Activated naive CD4-positive, alpha-beta T cell treated with anti-CD3 and anti-CD28 coated beads for 36 hours (primary cell): ENCODE data around the gene GPATCH2. TPM values are rescaled to one million over a fixed set of nuclear protein-coding genes. Genes with fewer than 3 reads are reported as not detected.

Source experiments
- CTCF ChIA-PET: fragments of 350-600 bp; sonication (Branson Sonifier 250); formaldehyde crosslinking; loops from one replicate; lab custom pipeline; 2021; ENCODE audit warnings: antibody characterized with exemption; lab: Charles Lee
- DNase-seq: peaks from one replicate; pipeline ENCODE4 v3.0.0-alpha.2; 2020
- H3K27ac Mint-ChIP-seq: one replicate; pipeline ENCODE4 v1.8.0; 2021; ENCODE audit warnings: mild to moderate bottlenecking, mixed read lengths
- H3K27me3 Mint-ChIP-seq: one replicate; pipeline ENCODE4 v1.8.0; 2021; ENCODE audit warnings: low read depth, mixed read lengths
- H3K36me3 Mint-ChIP-seq: one replicate; pipeline ENCODE4 v1.8.0; 2021; ENCODE audit warnings: low read depth, mixed read lengths
- H3K4me1 Mint-ChIP-seq: one replicate; pipeline ENCODE4 v1.8.0; 2021; ENCODE audit warnings: low read depth, mixed read lengths
- H3K4me3 Mint-ChIP-seq: one replicate; pipeline ENCODE4 v1.8.0; 2021; ENCODE audit warnings: mild to moderate bottlenecking, moderate library complexity, mixed read lengths
- H3K9me3 Mint-ChIP-seq: one replicate; pipeline ENCODE4 v1.8.0; 2021; ENCODE audit warnings: mixed read lengths
- intact Hi-C: fragments of 100-400 bp; cut with micrococcal nuclease; formaldehyde crosslinking; loops from one replicate; pipeline ENCODE4 v1.15.1; 2023
- total RNA-seq, 2 experiments: library from RNA; stranded (reverse); gene quantifications; one replicate each; pipeline ENCODE4 v1.2.3, GENCODE V29; 2021

Gene GPATCH2
- total RNA-seq, 2 experiments from 2014 or later = 4.8 to 6.2 TPM

GRCh38 chr1:217498209-217498608 is 132.7 kb downstream of the GPATCH2 start:
- DNase-seq = no peak
- H3K27me3 Mint-ChIP-seq = no peaks in the 10 kb centered on the region
- H3K4me1 Mint-ChIP-seq = peaks cover 5% of the 10 kb centered on the region
- no peaks in the 10 kb centered on the region for H3K9me3 Mint-ChIP-seq
- no peak overlapping the region for H3K4me3 Mint-ChIP-seq
- intact Hi-C loops = no loop called here
- CTCF ChIA-PET = no interaction called here
- H3K36me3 Mint-ChIP-seq = peaks cover 18% of the 10 kb centered on the region
- no peak overlapping the region for H3K27ac Mint-ChIP-seq

GRCh38 chr1:217495249-217495648 is 135.6 kb downstream of the GPATCH2 start:
- no peaks in the 10 kb centered on the region for H3K9me3 Mint-ChIP-seq
- peaks cover 5% of the 10 kb centered on the region for H3K4me1 Mint-ChIP-seq
- no peak for DNase-seq
- CTCF ChIA-PET = no interaction called here
- H3K27me3 Mint-ChIP-seq = no peaks in the 10 kb centered on the region
- H3K36me3 Mint-ChIP-seq = peaks cover 24% of the 10 kb centered on the region
- H3K27ac Mint-ChIP-seq = peak overlapping the region; percentile 36
- H3K4me3 Mint-ChIP-seq = no peak overlapping the region
- intact Hi-C loops = loop anchor here (1.0 kb wide), 1 partner anchor 13 kb away; no protein-coding TSS in a partner anchor

GRCh38 chr1:217494767-217495166 is 136.1 kb downstream of the GPATCH2 start:
- Mint-ChIP-seq H3K4me3 (no peak overlapping the region), H3K4me1 (peaks cover 5% of the 10 kb centered on the region), H3K9me3 (no peaks in the 10 kb centered on the region), H3K27me3 (no peaks in the 10 kb centered on the region), H3K36me3 (peaks cover 27% of the 10 kb centered on the region), H3K27ac (no peak overlapping the region)
- DNase-seq = no peak
- intact Hi-C loops = loop anchor here (1.0 kb wide), 1 partner anchor 12 kb away; no protein-coding TSS in a partner anchor
- CTCF ChIA-PET = interaction anchor here (0.6 kb wide), 1 partner anchor 794 kb away, joined by 3 read pairs; no protein-coding TSS in a partner anchor

GRCh38 chr1:217493290-217493689 is 137.6 kb downstream of the GPATCH2 start:
- Mint-ChIP-seq H3K4me1 (peaks cover 5% of the 10 kb centered on the region), H3K27me3 (no peaks in the 10 kb centered on the region), H3K36me3 (peaks cover 28% of the 10 kb centered on the region), H3K9me3 (no peaks in the 10 kb centered on the region), H3K27ac (no peak overlapping the region), H3K4me3 (no peak overlapping the region)
- CTCF ChIA-PET = no interaction called here
- intact Hi-C loops = no loop called here
- no peak for DNase-seq

GRCh38 chr1:217484871-217485270 is 146.0 kb downstream of the GPATCH2 start:
- Mint-ChIP-seq H3K27me3 (no peaks in the 10 kb centered on the region), H3K4me1 (peaks cover 21% of the 10 kb centered on the region), H3K27ac (no peak overlapping the region), H3K9me3 (peaks cover 11% of the 10 kb centered on the region), H3K4me3 (no peak overlapping the region), H3K36me3 (peaks cover 20% of the 10 kb centered on the region)
- intact Hi-C loops = loop anchor here (5.0 kb wide), 1 partner anchor 1702 kb away; no protein-coding TSS in a partner anchor
- no peak for DNase-seq
- CTCF ChIA-PET = no interaction called here

- Mint-ChIP-seq H3K4me3 (no peak overlapping the region), H3K27ac (peak overlapping the region; percentile 51), H3K27me3 (no peaks in the 10 kb centered on the region), H3K36me3 (peaks cover 27% of the 10 kb centered on the region), H3K9me3 (peaks cover 11% of the 10 kb centered on the region), H3K4me1 (peaks cover 21% of the 10 kb centered on the region)
- DNase-seq = peak; percentile 80
- CTCF ChIA-PET = no interaction called here
- intact Hi-C loops = loop anchor here (1.0 to 5.0 kb wide), 4 partner anchors 13 to 1705 kb away; partner anchors contain the start of genes GPATCH2 and SPATA17
These were observed 148.4 kb downstream of the GPATCH2 start for GRCh38 chr1:217482356-217483102.

- H3K4me3 Mint-ChIP-seq = no peak overlapping the region
- H3K9me3 Mint-ChIP-seq = peaks cover 11% of the 10 kb centered on the region
- DNase-seq = no peak
- intact Hi-C loops = no loop called here
- peaks cover 13% of the 10 kb centered on the region for H3K4me1 Mint-ChIP-seq
- H3K36me3 Mint-ChIP-seq = peaks cover 29% of the 10 kb centered on the region
- CTCF ChIA-PET = no interaction called here
- H3K27ac Mint-ChIP-seq = no peak overlapping the region
- H3K27me3 Mint-ChIP-seq = no peaks in the 10 kb centered on the region
These were observed 152.4 kb downstream of the GPATCH2 start for GRCh38 chr1:217478450-217478849.

GRCh38 chr1:217472915-217473314 is 158.0 kb downstream of the GPATCH2 start:
- intact Hi-C loops = no loop called here
- no peak overlapping the region for H3K4me3 Mint-ChIP-seq
- H3K4me1 Mint-ChIP-seq = no peaks in the 10 kb centered on the region
- CTCF ChIA-PET = no interaction called here
- no peak for DNase-seq
- H3K9me3 Mint-ChIP-seq = no peaks in the 10 kb centered on the region
- H3K27me3 Mint-ChIP-seq = no peaks in the 10 kb centered on the region
- H3K27ac Mint-ChIP-seq = no peak overlapping the region
- peaks cover 12% of the 10 kb centered on the region for H3K36me3 Mint-ChIP-seq

GRCh38 chr1:217471403-217471802 is 159.5 kb downstream of the GPATCH2 start:
- peaks cover 6% of the 10 kb centered on the region for H3K9me3 Mint-ChIP-seq

GRCh38 chr1:217469983-217470382 is 160.9 kb downstream of the GPATCH2 start:
- peaks cover 12% of the 10 kb centered on the region for H3K9me3 Mint-ChIP-seq
- no peak for DNase-seq
- intact Hi-C loops = no loop called here
- CTCF ChIA-PET = no interaction called here
- no peak overlapping the region for H3K4me3 Mint-ChIP-seq
- no peaks in the 10 kb centered on the region for H3K4me1 Mint-ChIP-seq
- H3K27ac Mint-ChIP-seq = no peak overlapping the region
- H3K27me3 Mint-ChIP-seq = no peaks in the 10 kb centered on the region
- peaks cover 16% of the 10 kb centered on the region for H3K36me3 Mint-ChIP-seq

More at GRCh38 chr1:217471403-217471802, 159.5 kb downstream of the GPATCH2 start:
- Mint-ChIP-seq H3K4me3 (no peak overlapping the region), H3K27ac (no peak overlapping the region), H3K27me3 (no peaks in the 10 kb centered on the region), H3K4me1 (no peaks in the 10 kb centered on the region), H3K36me3 (peaks cover 15% of the 10 kb centered on the region)
- CTCF ChIA-PET = no interaction called here
- intact Hi-C loops = no loop called here
- no peak for DNase-seq

- no peaks in the 10 kb centered on the region for H3K27me3 Mint-ChIP-seq
- no peak overlapping the region for H3K4me3 Mint-ChIP-seq
These were observed 165.8 kb downstream of the GPATCH2 start for GRCh38 chr1:217465102-217465501.

GRCh38 chr1:217462666-217463065 is 168.2 kb downstream of the GPATCH2 start:
- H3K4me3 Mint-ChIP-seq = no peak overlapping the region
- no peak for DNase-seq
- intact Hi-C loops = no loop called here
- H3K27me3 Mint-ChIP-seq = no peaks in the 10 kb centered on the region
- H3K4me1 Mint-ChIP-seq = no peaks in the 10 kb centered on the region
- no peak overlapping the region for H3K27ac Mint-ChIP-seq
- H3K9me3 Mint-ChIP-seq = peaks cover 19% of the 10 kb centered on the region
- H3K36me3 Mint-ChIP-seq = peaks cover 21% of the 10 kb centered on the region
- CTCF ChIA-PET = no interaction called here

More at GRCh38 chr1:217465102-217465501, 165.8 kb downstream of the GPATCH2 start:
- peaks cover 25% of the 10 kb centered on the region for H3K36me3 Mint-ChIP-seq
- CTCF ChIA-PET = no interaction called here
- peaks cover 19% of the 10 kb centered on the region for H3K9me3 Mint-ChIP-seq
- H3K27ac Mint-ChIP-seq = no peak overlapping the region
- intact Hi-C loops = no loop called here
- H3K4me1 Mint-ChIP-seq = no peaks in the 10 kb centered on the region
- no peak for DNase-seq

- Mint-ChIP-seq H3K4me3 (no peak overlapping the region), H3K36me3 (peaks cover 21% of the 10 kb centered on the region), H3K27me3 (no peaks in the 10 kb centered on the region), H3K9me3 (peaks cover 19% of the 10 kb centered on the region), H3K27ac (no peak overlapping the region), H3K4me1 (no peaks in the 10 kb centered on the region)
- CTCF ChIA-PET = interaction anchor here (0.6 kb wide), 2 partner anchors 713 to 1465 kb away, joined by 3 read pairs; no protein-coding TSS in a partner anchor
- intact Hi-C loops = no loop called here
- DNase-seq = no peak
These were observed 168.7 kb downstream of the GPATCH2 start for GRCh38 chr1:217462159-217462558.
